Measurements from ENCODE around the gene ZNF527. TPM values are rescaled to one million over a fixed set of nuclear protein-coding genes. Genes with fewer than 3 reads are reported as not detected.
A peak's percentile ranks its signal among the peaks of the same experiment; 100 is the strongest.

ZNF527 gene
- total RNA-seq (1 to 10 TPM; 5.4 to 7.9 (median 6.9) TPM), polyA plus RNA-seq (4.2 TPM)
- long read RNA-seq, donor 1, transcript ZNF527-202 (5 exons, 2,828 nt): major isoform, 9 of 16 reads
- long read RNA-seq, donor 1, partial matches to known transcripts: 3 of 16 reads
- long read RNA-seq, donor 1, other reads (novel, unspliced or antisense): 2 of 16 reads
- long read RNA-seq, donor 2, partial matches to known transcripts: 0 of 5 reads
- long read RNA-seq, donor 2, other reads (novel, unspliced or antisense): 0 of 5 reads
- long read RNA-seq, donor 3, transcript ZNF527-202 (5 exons, 2,828 nt): major isoform, 7 of 17 reads
- long read RNA-seq, donor 3, partial matches to known transcripts: 4 of 17 reads
- long read RNA-seq, donor 3, other reads (novel, unspliced or antisense): 1 of 17 reads
- long read RNA-seq, donor 4, partial matches to known transcripts: 0 of 3 reads
- long read RNA-seq, donor 4, other reads (novel, unspliced or antisense): 2 of 3 reads

DNA sequence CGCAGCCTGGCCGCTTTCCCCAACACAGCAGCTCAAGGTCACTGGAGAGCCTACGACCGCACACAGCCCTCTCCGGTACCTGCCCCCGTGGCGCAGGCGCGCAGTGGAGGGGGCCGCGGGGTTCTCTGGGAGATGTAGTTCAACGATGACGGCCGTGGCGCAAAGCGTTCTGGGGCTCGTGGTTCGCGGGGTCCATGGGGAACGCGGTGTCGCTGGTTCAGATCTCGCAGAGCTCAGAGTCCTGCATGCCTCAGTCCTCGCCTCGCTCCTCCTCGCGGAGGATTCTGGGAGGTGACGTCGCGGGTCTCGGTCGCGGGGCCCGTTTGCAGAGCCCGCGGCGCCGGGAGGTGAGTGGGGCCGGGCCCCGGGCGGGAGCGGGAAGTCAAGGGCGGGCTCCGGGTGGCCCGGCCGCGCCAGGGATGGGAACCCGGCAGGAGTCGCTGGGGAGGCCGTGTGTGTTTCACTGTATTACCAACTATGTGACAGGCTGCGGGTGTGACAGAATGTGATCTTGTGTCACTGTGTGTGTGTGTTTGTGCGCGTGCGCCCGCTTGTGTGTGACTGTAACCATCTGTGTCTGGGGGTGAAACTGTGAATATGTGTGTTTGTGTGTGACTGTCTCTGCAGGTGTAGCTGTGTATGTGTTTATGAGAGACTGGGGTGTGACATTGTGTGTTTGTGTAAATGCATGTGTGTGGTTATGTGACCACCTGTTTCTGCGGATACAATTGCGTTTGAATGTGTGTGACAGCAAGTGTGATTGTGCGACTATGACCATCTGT is at the start of gene ZNF527:
Gene ZNF527 (plus strand): TSS at position 220 of the 782 bp plus-strand sequence. CDS start 3,100 bp downstream, outside the sequence.
- H3K27ac ChIP-seq (ENCODE audit: low read length): peak within 1 kb of the TSS; percentile 77
- peak within 1 kb of the TSS; percentile 72 for H3K4me3 ChIP-seq (ENCODE audit: low read length)
- intact Hi-C loops (cut with DNase I): loop anchor here in 1 of 4 donors (10.0 kb wide), 1 partner anchor 56 kb away; no protein-coding TSS in a partner anchor
- no peaks in the 10 kb centered on the region for H3K4me1 ChIP-seq (ENCODE audit: control insufficient read depth, insufficient read depth, low read length)
- ATAC-seq (peak; percentile 99), DNase-seq (peak; percentile 98 to 99 (median 99))
- peaks cover 2% of the 10 kb centered on the region for H3K9me3 ChIP-seq (ENCODE audit: control insufficient read depth, low read length)
- under 1% methylated on average over 58 of the region's 58 CpGs for WGBS
- H3K27me3 ChIP-seq (ENCODE audit: control insufficient read depth, insufficient read depth): no peaks in the 10 kb centered on the region

DNA sequence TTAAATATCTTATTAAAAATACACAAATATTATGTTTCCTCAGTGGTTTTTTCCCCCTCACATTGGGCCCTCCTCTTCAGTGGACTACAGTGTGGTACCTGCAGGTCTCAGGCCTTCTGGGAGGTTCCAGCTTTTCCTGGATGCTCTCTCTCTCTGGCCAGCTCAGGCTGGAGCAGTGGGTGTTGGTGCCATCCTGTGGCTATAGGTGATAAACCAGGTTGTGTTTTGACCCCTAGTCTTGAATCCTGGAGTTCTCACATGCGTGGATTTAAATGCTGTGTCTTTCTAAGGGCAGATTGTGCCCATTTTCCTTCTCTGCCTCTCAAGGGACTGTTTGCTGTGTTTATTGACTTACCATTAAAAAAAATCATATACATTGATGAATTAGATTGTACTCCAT is 41.2 kb upstream of the ZNF527 start:
- DNase-seq (no peak), ATAC-seq (no peak)
- H3K9me3 ChIP-seq (ENCODE audit: control insufficient read depth, low read length): no peaks in the 10 kb centered on the region
- WGBS: 83% methylated on average over 1 of the region's 1 CpG
- no peaks in the 10 kb centered on the region for H3K27me3 ChIP-seq (ENCODE audit: control insufficient read depth, insufficient read depth)
- no peak overlapping the region for H3K4me3 ChIP-seq (ENCODE audit: low read length)
- intact Hi-C loops (cut with DNase I): no loop called here
- H3K27ac ChIP-seq (ENCODE audit: low read length): no peak overlapping the region
- H3K4me1 ChIP-seq (ENCODE audit: control insufficient read depth, insufficient read depth, low read length): no peaks in the 10 kb centered on the region

DNA sequence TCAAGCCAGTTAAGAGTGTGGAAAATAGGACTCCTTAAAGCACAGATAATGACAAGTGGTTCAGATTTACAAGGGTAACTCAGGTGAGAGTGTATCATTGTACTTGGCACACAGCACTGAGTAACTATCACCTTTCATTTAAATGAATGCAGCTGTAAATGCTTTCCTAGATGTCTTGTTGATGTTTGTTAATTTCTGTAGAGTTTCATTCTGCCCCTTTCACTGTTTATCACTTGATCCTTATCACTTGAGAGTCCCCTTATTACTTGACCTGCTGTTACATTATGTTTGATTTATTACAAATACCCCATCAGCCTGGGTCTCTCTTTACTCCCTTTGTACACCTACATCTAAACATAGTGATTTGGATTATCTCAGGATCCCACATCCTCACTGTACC is 38.1 kb upstream of the ZNF527 start:
- H3K4me3 ChIP-seq (ENCODE audit: low read length): no peak overlapping the region
- no peaks in the 10 kb centered on the region for H3K9me3 ChIP-seq (ENCODE audit: control insufficient read depth, low read length)
- no peak for ATAC-seq
- H3K27ac ChIP-seq (ENCODE audit: low read length): no peak overlapping the region
- intact Hi-C loops (cut with DNase I): no loop called here
- peaks cover 7% of the 10 kb centered on the region for H3K4me1 ChIP-seq (ENCODE audit: control insufficient read depth, insufficient read depth, low read length)
- no peak for DNase-seq
- H3K27me3 ChIP-seq (ENCODE audit: control insufficient read depth, insufficient read depth): no peaks in the 10 kb centered on the region

DNA sequence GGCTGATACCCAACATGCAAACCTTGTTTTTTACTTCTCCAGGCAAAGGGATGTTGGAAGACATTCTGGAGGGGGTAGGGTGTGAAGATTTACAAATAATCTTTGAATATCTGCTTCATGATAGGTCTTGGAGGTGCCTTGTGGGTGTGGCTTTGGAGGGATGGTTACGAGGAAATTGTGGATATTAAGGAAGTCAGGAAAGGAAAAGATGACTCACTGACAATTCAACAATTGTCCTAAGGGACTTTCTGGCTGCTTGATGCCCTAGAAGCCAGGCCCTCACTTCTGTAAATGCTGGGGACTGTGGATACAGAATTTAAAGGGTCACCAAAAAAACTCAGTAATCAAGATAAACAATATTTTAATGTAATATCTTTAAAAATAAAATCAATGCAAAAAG is 37.4 kb upstream of the ZNF527 start:
- no peaks in the 10 kb centered on the region for H3K27me3 ChIP-seq (ENCODE audit: control insufficient read depth, insufficient read depth)
- H3K9me3 ChIP-seq (ENCODE audit: control insufficient read depth, low read length): no peaks in the 10 kb centered on the region
- H3K27ac ChIP-seq (ENCODE audit: low read length): no peak overlapping the region
- 43% methylated on average over 1 of the region's 1 CpG for WGBS
- DNase-seq (no peak), ATAC-seq (peak in 1 of 2 donors; percentile 23)
- H3K4me3 ChIP-seq (ENCODE audit: low read length): no peak overlapping the region
- intact Hi-C loops (cut with DNase I): no loop called here
- peaks cover 7% of the 10 kb centered on the region for H3K4me1 ChIP-seq (ENCODE audit: control insufficient read depth, insufficient read depth, low read length)

DNA sequence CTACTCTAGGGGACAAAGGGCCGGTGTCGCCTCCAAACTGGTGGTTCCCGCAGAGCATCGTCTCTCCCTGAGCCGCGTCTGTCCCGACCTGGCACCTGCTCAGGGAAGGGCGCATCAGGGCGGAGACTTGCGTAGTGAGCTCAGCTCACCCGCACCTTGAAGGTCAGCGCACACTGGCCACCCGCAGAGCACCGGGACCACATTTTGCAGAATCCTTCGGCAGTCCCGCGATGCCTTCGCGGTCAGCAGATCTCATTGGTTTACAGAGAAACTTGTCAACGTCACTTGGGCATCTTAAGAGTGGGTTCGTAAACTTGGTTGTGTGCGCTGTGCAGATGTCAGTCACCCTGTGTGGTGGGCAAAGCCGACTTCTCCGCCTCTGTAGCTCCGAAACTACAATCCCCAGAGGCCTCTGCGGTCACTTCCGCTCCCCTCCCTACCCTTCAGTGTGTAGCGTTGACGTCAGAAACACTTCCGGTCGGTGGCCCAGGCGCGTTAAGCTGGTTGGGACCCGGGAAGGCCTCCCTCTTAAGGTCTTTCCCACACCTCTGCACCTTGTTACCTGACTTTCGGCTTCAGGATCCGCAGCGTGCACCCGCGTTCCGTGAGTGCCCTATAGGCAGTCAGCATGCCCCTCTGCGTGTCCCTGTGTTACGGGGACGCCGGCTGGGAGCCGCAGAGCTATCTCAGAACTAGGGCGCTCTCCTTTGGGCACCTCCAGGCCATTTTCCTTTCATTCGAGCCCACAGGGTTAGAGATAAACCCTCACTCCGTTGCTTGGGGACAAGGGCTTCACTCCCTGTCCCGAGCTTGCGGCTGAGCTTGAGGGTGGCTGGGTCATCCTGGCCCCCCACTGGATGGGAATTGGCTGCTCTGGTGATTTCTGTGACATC is 36.5 kb upstream of the ZNF527 start:
- Histone ChIP-seq H3K27me3 (ENCODE audit: control insufficient read depth, insufficient read depth) (no peaks in the 10 kb centered on the region), H3K9me3 (ENCODE audit: control insufficient read depth, low read length) (no peaks in the 10 kb centered on the region), H3K27ac (ENCODE audit: low read length) (peak overlapping the region; percentile 82), H3K4me3 (ENCODE audit: low read length) (peak overlapping the region; percentile 64), H3K4me1 (ENCODE audit: control insufficient read depth, insufficient read depth, low read length) (peaks cover 7% of the 10 kb centered on the region)
- intact Hi-C loops (cut with DNase I): no loop called here
- 4% methylated on average over 50 of the region's 50 CpGs for WGBS
- ATAC-seq (peak; percentile 99), DNase-seq (peak; percentile 94 to 97 (median 95))

DNA sequence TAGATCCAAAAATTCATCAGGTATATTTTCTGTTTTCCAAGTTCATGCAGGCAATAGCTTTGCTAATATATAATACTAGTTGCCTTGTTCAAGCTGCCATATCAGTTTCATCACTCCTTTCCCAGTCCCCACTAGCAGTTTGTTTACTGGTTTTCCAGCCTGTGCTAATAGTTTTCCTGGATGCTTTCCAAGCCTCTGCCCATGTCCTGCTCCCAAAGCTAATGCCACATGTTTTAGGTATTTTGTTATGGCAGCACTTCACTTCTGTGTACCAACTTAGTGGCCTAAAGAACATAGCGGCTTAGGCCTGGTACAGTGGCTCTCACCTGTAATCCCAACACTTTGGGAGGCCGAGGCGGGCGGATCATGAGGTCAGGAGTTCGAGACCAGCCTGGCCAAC is 28.1 kb upstream of the ZNF527 start:
- H3K4me3 ChIP-seq (ENCODE audit: low read length): no peak overlapping the region
- H3K27me3 ChIP-seq (ENCODE audit: control insufficient read depth, insufficient read depth): no peaks in the 10 kb centered on the region
- H3K9me3 ChIP-seq (ENCODE audit: control insufficient read depth, low read length): no peaks in the 10 kb centered on the region
- no peak overlapping the region for H3K27ac ChIP-seq (ENCODE audit: low read length)
- DNase-seq (no peak), ATAC-seq (no peak)
- H3K4me1 ChIP-seq (ENCODE audit: control insufficient read depth, insufficient read depth, low read length): peaks cover 2% of the 10 kb centered on the region
- WGBS: 96% methylated on average over 5 of the region's 5 CpGs
- intact Hi-C loops (cut with DNase I): no loop called here

DNA sequence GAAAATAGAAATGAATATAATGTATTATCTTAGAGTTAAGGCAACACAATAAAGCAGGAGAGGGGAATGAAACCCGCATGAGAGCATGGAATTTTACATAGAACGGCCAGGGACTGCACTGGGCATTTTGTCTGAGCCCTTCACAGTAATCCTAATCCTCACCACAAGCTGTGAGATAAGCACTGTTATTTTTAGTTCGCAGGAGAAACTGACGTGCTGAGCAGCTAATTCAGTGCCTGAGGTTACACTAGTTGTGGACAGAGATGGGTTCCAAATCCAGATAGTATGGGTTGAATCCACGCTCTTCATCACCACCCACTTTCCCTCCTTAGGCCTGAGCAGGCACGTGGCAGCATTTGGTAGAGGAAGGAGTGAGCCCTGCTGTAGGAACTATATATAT is 24.8 kb upstream of the ZNF527 start:
- intact Hi-C loops (cut with DNase I): no loop called here
- Histone ChIP-seq H3K27ac (ENCODE audit: low read length) (peak overlapping the region; percentile 39), H3K4me3 (ENCODE audit: low read length) (no peak overlapping the region), H3K27me3 (ENCODE audit: control insufficient read depth, insufficient read depth) (no peaks in the 10 kb centered on the region), H3K9me3 (ENCODE audit: control insufficient read depth, low read length) (no peaks in the 10 kb centered on the region), H3K4me1 (ENCODE audit: control insufficient read depth, insufficient read depth, low read length) (peaks cover 3% of the 10 kb centered on the region)
- WGBS: 56% methylated on average over 6 of the region's 6 CpGs
- ATAC-seq (peak; percentile 54 to 66), DNase-seq (no peak)

DNA sequence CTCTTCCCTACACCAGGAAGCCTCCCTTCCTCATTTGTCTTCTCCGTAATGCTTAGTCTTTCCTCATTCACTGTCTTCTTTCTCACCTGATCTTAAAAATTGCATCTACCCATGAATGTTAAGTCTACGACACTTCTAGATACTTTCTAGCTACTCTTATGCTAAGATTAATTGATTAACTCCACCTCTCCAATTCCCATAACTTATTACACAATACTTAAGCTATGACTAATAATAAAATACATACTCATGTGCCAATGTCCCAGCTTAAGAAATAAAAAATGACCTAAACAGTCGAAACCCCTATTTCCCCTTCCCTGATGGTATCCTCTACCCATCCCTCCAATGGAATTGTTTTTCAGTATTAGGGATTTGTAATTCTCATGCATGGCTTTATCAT is 22.8 kb upstream of the ZNF527 start:
- DNase-seq (no peak), ATAC-seq (no peak)
- 92% methylated on average over 3 of the region's 3 CpGs for WGBS
- no peaks in the 10 kb centered on the region for H3K9me3 ChIP-seq (ENCODE audit: control insufficient read depth, low read length)
- peaks cover 2% of the 10 kb centered on the region for H3K4me1 ChIP-seq (ENCODE audit: control insufficient read depth, insufficient read depth, low read length)
- no peak overlapping the region for H3K27ac ChIP-seq (ENCODE audit: low read length)
- intact Hi-C loops (cut with DNase I): no loop called here
- no peaks in the 10 kb centered on the region for H3K27me3 ChIP-seq (ENCODE audit: control insufficient read depth, insufficient read depth)
- no peak overlapping the region for H3K4me3 ChIP-seq (ENCODE audit: low read length)

DNA sequence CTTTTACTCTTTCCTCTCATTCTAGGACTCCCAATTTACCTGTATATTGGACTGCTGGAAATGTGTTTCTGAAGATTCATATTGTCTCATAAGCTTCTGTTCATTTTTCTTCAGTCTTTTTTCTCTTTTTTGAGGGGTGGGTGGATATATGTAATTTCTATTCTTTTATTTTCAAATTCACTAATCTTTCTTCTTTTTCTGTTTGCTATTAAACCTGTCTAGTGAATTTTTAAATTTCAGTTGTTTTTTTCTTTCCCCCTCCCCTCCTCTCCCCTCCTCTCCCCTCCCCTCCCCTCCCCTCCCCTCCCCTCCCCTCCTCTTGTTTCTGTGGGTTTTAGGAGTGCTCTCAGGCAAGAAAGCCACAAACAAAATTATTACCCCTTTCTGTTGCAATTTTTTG is 16.9 kb upstream of the ZNF527 start:
- DNase-seq (no peak), ATAC-seq (no peak)
- intact Hi-C loops (cut with DNase I): no loop called here
- H3K9me3 ChIP-seq (ENCODE audit: control insufficient read depth, low read length): no peaks in the 10 kb centered on the region
- H3K4me1 ChIP-seq (ENCODE audit: control insufficient read depth, insufficient read depth, low read length): no peaks in the 10 kb centered on the region
- no peak overlapping the region for H3K4me3 ChIP-seq (ENCODE audit: low read length)
- H3K27ac ChIP-seq (ENCODE audit: low read length): no peak overlapping the region
- no peaks in the 10 kb centered on the region for H3K27me3 ChIP-seq (ENCODE audit: control insufficient read depth, insufficient read depth)

DNA sequence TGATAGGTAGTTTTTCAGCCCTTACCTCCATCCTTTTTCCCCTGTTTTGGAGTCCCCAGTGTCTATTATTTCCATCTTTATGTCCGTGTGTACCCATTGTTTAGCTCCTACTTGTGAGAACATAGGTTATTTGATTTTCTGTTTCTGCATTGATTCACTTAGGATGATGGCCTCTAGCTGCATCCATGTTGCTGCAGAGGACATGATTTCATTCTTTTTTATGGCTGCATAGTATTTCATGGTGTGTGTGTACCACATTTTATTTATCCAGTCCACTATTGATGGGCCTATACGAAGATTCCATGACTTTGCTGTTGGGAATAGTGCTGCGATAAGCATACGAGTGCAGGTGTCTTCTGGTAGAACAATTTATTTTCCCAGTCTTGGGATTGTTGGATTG is 15.0 kb upstream of the ZNF527 start:
- intact Hi-C loops (cut with DNase I): no loop called here
- Histone ChIP-seq H3K4me1 (ENCODE audit: control insufficient read depth, insufficient read depth, low read length) (no peaks in the 10 kb centered on the region), H3K4me3 (ENCODE audit: low read length) (no peak overlapping the region), H3K27ac (ENCODE audit: low read length) (no peak overlapping the region), H3K27me3 (ENCODE audit: control insufficient read depth, insufficient read depth) (no peaks in the 10 kb centered on the region), H3K9me3 (ENCODE audit: control insufficient read depth, low read length) (no peaks in the 10 kb centered on the region)
- DNase-seq (no peak), ATAC-seq (no peak)
- WGBS: 94% methylated on average over 4 of the region's 4 CpGs
